Esophagus squamous epithelium (tissue), 5 donors: ENCODE results near the gene MAP1B. TPM values are rescaled to one million over a fixed set of nuclear protein-coding genes. Genes with fewer than 3 reads are reported as not detected.

Experiments used
- DNase-seq: peaks from one replicate; lab custom pipeline; 2025; lab: John Stamatoyannopoulos, UW
- H3K27ac ChIP-seq, 4 donors: fragments of 200-600 bp; sonication (generic); one replicate each; pipeline ENCODE4 v1.5.1; 2016 to 2019; ENCODE audit warnings: mild to moderate bottlenecking in 1 of 4
- H3K27me3 ChIP-seq, 4 donors: fragments of 200-600 bp; sonication (generic); 1 replicate in 3 of 4; 2 replicates in 1 of 4; pipeline versions ENCODE4 v1.5.1 to v1.6.0; 2017 to 2021; ENCODE audit warnings: antibody characterized with exemption in 1 of 4
- H3K36me3 ChIP-seq, 3 donors: fragments of 200-600 bp; sonication (generic); one replicate each; pipeline ENCODE4 v1.5.1; 2016 to 2019
- H3K4me1 ChIP-seq, 3 donors: fragments of 200-600 bp; sonication (generic); one replicate each; pipeline ENCODE4 v1.5.1; 2017 to 2019
- H3K4me3 ChIP-seq, 4 donors: fragments of 200-600 bp; sonication (generic); 1 replicate in 3 of 4; 2 replicates in 1 of 4; pipeline ENCODE4 v1.5.1; 2016 to 2019; ENCODE audit warnings: mild to moderate bottlenecking in 2 of 4, moderate library complexity in 1 of 4
- H3K9me3 ChIP-seq, 3 donors: fragments of 200-600 bp; sonication (generic); one replicate each; pipeline ENCODE4 v1.5.1; 2016 to 2019
- CTCF ChIP-seq, 6 experiments: fragments of 450-650 bp in 4 of 6; fragments of 200-600 bp in 2 of 6; sonication (generic) in 2 of 6; IDR thresholded peaks; one replicate each; pipeline ENCODE4 v1.5.1; 2016 to 2019; ENCODE audit warnings: antibody characterized with exemption in 6 of 6, mild to moderate bottlenecking in 4 of 6, moderate library complexity in 4 of 6
- POLR2A ChIP-seq, 4 donors: fragments of 450-650 bp; IDR thresholded peaks; one replicate each; pipeline ENCODE4 v1.6.1; 2017; ENCODE audit warnings: antibody characterized with exemption in 4 of 4, mild to moderate bottlenecking in 4 of 4, moderate library complexity in 3 of 4
- WGBS, 2 donors: methylation state at CpG; one replicate each; pipeline ENCODE4 v1.1.5; 2018; 5-methylcytosine and 5-hydroxymethylcytosine counted together
- intact Hi-C: fragments of 100-400 bp; cut with DNase I; formaldehyde crosslinking; loops from one replicate; pipeline ENCODE4 v1.15.0; 2022
- total RNA-seq, 4 donors: library from RNA; depleted of rRNA; stranded (reverse); fragments of >200 nt; gene quantifications; one replicate each; pipeline ENCODE4 v1.1.0, GENCODE V29; 2016
- donor health status: DM: yes; HTN: yes; CAD: no.

The MAP1B gene
- total RNA-seq, 4 donors from 2014 or later: 8.2 to 180 (median 29.6) TPM

GRCh38 chr5:72221541-72221940, 114.3 kb downstream of the MAP1B start:
- no peaks in the 10 kb centered on the region for H3K27me3 ChIP-seq
- no peaks in the 10 kb centered on the region for H3K4me1 ChIP-seq
- no peak for DNase-seq
- TF ChIP-seq POLR2A (IDR thresholded peaks at IDR 0.05): no peak
- TF ChIP-seq CTCF (IDR thresholded peaks at IDR 0.05): no peak
- H3K27ac ChIP-seq: no peak overlapping the region
- H3K4me3 ChIP-seq: no peak overlapping the region
- H3K9me3 ChIP-seq: no peaks in the 10 kb centered on the region
- peaks cover 13 to 100% (median 34%) of the 10 kb centered on the region in 3 donors for H3K36me3 ChIP-seq
- WGBS, 2 donors: 82 to 87% methylated on average over 4 of the region's 4 CpGs
- intact Hi-C loops: no loop called here

GRCh38 chr5:72222521-72222920, 115.2 kb downstream of the MAP1B start:
- Histone ChIP-seq H3K27me3 (no peaks in the 10 kb centered on the region), H3K27ac (no peak overlapping the region), H3K4me3 (no peak overlapping the region), H3K9me3 (no peaks in the 10 kb centered on the region), H3K4me1 (no peaks in the 10 kb centered on the region), H3K36me3 (peaks cover 13 to 100% (median 33%) of the 10 kb centered on the region in 3 donors)
- 36 to 46% methylated on average over 1 of the region's 1 CpG for WGBS, 2 donors
- intact Hi-C loops: no loop called here
- no peak for TF ChIP-seq CTCF (IDR thresholded peaks at IDR 0.05)
- TF ChIP-seq POLR2A (IDR thresholded peaks at IDR 0.05): no peak
- no peak for DNase-seq

- no peaks in the 10 kb centered on the region for H3K27me3 ChIP-seq
- TF ChIP-seq CTCF (IDR thresholded peaks at IDR 0.05) (no peak), POLR2A (IDR thresholded peaks at IDR 0.05) (no peak)
- intact Hi-C loops: no loop called here
- DNase-seq: no peak
- no peak overlapping the region for H3K27ac ChIP-seq
- H3K4me3 ChIP-seq: no peak overlapping the region
- no peaks in the 10 kb centered on the region for H3K9me3 ChIP-seq
- H3K36me3 ChIP-seq: peaks cover 13 to 98% (median 29%) of the 10 kb centered on the region in 3 donors
- WGBS, 2 donors: 85 to 87% methylated on average over 4 of the region's 4 CpGs
- no peaks in the 10 kb centered on the region for H3K4me1 ChIP-seq
Observed at GRCh38 chr5:72223371-72223770, 116.1 kb downstream of the MAP1B start.

- intact Hi-C loops: no loop called here
- Histone ChIP-seq H3K9me3 (no peaks in the 10 kb centered on the region), H3K27ac (no peak overlapping the region), H3K4me1 (no peaks in the 10 kb centered on the region), H3K27me3 (no peaks in the 10 kb centered on the region), H3K4me3 (no peak overlapping the region), H3K36me3 (peaks cover 13 to 94% (median 22%) of the 10 kb centered on the region in 3 donors)
- no peak for DNase-seq
- no peak for TF ChIP-seq CTCF (IDR thresholded peaks at IDR 0.05)
- TF ChIP-seq POLR2A (IDR thresholded peaks at IDR 0.05): no peak
- 67 to 69% methylated on average over 3 of the region's 3 CpGs for WGBS, 2 donors
Observed at GRCh38 chr5:72224946-72225463, 117.7 kb downstream of the MAP1B start.

GRCh38 chr5:72225741-72226140, 118.5 kb downstream of the MAP1B start:
- Histone ChIP-seq H3K4me1 (no peaks in the 10 kb centered on the region), H3K27me3 (no peaks in the 10 kb centered on the region), H3K27ac (no peak overlapping the region), H3K4me3 (no peak overlapping the region), H3K9me3 (no peaks in the 10 kb centered on the region), H3K36me3 (peaks cover 13 to 94% (median 14%) of the 10 kb centered on the region in 3 donors)
- no peak for TF ChIP-seq POLR2A (IDR thresholded peaks at IDR 0.05)
- no peak for TF ChIP-seq CTCF (IDR thresholded peaks at IDR 0.05)
- 94 to 95% methylated on average over 3 of the region's 3 CpGs for WGBS, 2 donors
- intact Hi-C loops: no loop called here
- no peak for DNase-seq
